Keratinocyte (primary cell): ENCODE data around the gene CAPN11. TPM values are rescaled to one million over a fixed set of nuclear protein-coding genes. Genes with fewer than 3 reads are reported as not detected.

Experiments used
- DNase-seq: peaks from one replicate; pipeline ENCODE4 v3.0.0-alpha.2; 2011; ENCODE audit warnings: low read depth, missing footprints, low spot score
- FAIRE-seq: peaks from 2 replicates; lab custom pipeline; 2011; peaks lifted over from hg19 to GRCh38; lab: Jason Lieb, UNC
- H2AFZ ChIP-seq: 2 replicates; pipeline ENCODE4 v1.6.0; 2012; ENCODE audit warnings: low read length, control low read depth, inconsistent platforms; ENCODE audit not compliant: control insufficient read depth
- H3K27ac ChIP-seq: 2 replicates; pipeline ENCODE4 v1.5.1; 2011; ENCODE audit warnings: low read length; ENCODE audit not compliant: control insufficient read depth, insufficient read depth
- H3K27me3 ChIP-seq: 3 replicates; pipeline ENCODE4 v1.6.0; 2011; ENCODE audit warnings: low read length; ENCODE audit not compliant: control insufficient read depth, insufficient read depth; ENCODE audit errors: extremely low read depth
- H3K36me3 ChIP-seq, 2 experiments: 2 replicates in 1 of 2; 3 replicates in 1 of 2; pipeline ENCODE4 v1.5.1; 2011; ENCODE audit warnings: low read length in 2 of 2, mild to moderate bottlenecking in 1 of 2; ENCODE audit not compliant: control insufficient read depth in 2 of 2, insufficient read depth in 2 of 2; ENCODE audit errors: extremely low read depth in 1 of 2
- H3K4me1 ChIP-seq: 3 replicates; pipeline ENCODE4 v1.5.1; 2011; ENCODE audit warnings: low read length; ENCODE audit not compliant: control insufficient read depth, insufficient read depth; ENCODE audit errors: extremely low read depth
- H3K4me2 ChIP-seq: 3 replicates; pipeline ENCODE4 v1.6.0; 2011; ENCODE audit warnings: low read depth, low read length; ENCODE audit not compliant: control insufficient read depth, insufficient read depth; ENCODE audit errors: extremely low read depth
- H3K4me3 ChIP-seq, 3 experiments: fragments of 200-600 bp in 1 of 3; sonication (generic) in 1 of 3; 2 replicates in 2 of 3; 3 replicates in 1 of 3; pipeline ENCODE4 v1.5.1; 2011 to 2016; ENCODE audit warnings: low read length in 3 of 3, mild to moderate bottlenecking in 3 of 3, control low read depth in 2 of 3, inconsistent platforms in 1 of 3, low read depth in 1 of 3, mixed read lengths in 1 of 3, mixed run types in 1 of 3, moderate library complexity in 1 of 3; ENCODE audit not compliant: control insufficient read depth in 2 of 3, insufficient read depth in 2 of 3; ENCODE audit errors: extremely low read depth in 1 of 3
- H3K79me2 ChIP-seq: 2 replicates; pipeline ENCODE4 v1.6.0; 2012; ENCODE audit warnings: low read length; ENCODE audit not compliant: control insufficient read depth, insufficient read depth
- H3K9ac ChIP-seq: 3 replicates; pipeline ENCODE4 v1.6.0; 2011; ENCODE audit warnings: low read length; ENCODE audit not compliant: control insufficient read depth, insufficient read depth; ENCODE audit errors: extremely low read depth
- H3K9me1 ChIP-seq: 3 replicates; pipeline ENCODE4 v1.6.0; 2011; ENCODE audit warnings: low read length; ENCODE audit not compliant: control insufficient read depth, insufficient read depth; ENCODE audit errors: extremely low read depth
- H3K9me3 ChIP-seq: 2 replicates; pipeline ENCODE4 v1.5.1; 2012; ENCODE audit warnings: low read depth, low read length; ENCODE audit not compliant: control insufficient read depth
- H4K20me1 ChIP-seq: 3 replicates; pipeline ENCODE4 v1.6.0; 2011; ENCODE audit warnings: low read length; ENCODE audit not compliant: control insufficient read depth, insufficient read depth; ENCODE audit errors: extremely low read depth
- CTCF ChIP-seq, 3 experiments: IDR thresholded peaks in 1 of 3; conservative IDR thresholded peaks in 1 of 3; optimal IDR thresholded peaks in 1 of 3; 2 replicates in 2 of 3; 3 replicates in 1 of 3; pipeline versions ENCODE3 to v1.5.1; 2011; ENCODE audit warnings: low read length in 3 of 3, mild to moderate bottlenecking in 3 of 3, moderate library complexity in 2 of 3, control low read depth in 1 of 3, inconsistent platforms in 1 of 3; ENCODE audit not compliant: insufficient read depth in 2 of 3; ENCODE audit errors: extremely low read depth in 1 of 3
- EZH2 ChIP-seq: IDR thresholded peaks from one replicate; pipeline ENCODE4 v1.6.1; 2012; ENCODE audit warnings: inconsistent platforms, mild to moderate bottlenecking, low read length, moderate library complexity
- dilution Hi-C: fragments of 300-500 bp; cut with MboI; formaldehyde crosslinking; loops from one replicate; pipeline ENCODE4 v1.7.0; 2020; ENCODE audit warnings: low sequenced_read_pairs; ENCODE audit not compliant: extremely low pct_ligation_motif_present
- polyA plus RNA-seq, 5 experiments: library from polyadenylated mRNA; depleted of rRNA in 3 of 5; stranded (reverse) in 3 of 5; stranded (forward) in 1 of 5; unstranded in 1 of 5; fragments of >200 nt; gene quantifications; 1 replicate in 1 of 5; 2 replicates in 3 of 5; 3 replicates in 1 of 5; pipeline versions ENCODE4 v1.2.1 to v1.2.3, GENCODE V29; 2011 to 2012; ENCODE audit warnings: missing spikeins in 2 of 5, low read depth in 1 of 5, low replicate concordance in 1 of 5

Gene CAPN11
- polyA plus RNA-seq, 1 donor (not counting 4 experiments of a cell fraction or from before 2014, with no cell fraction given) = not detected

GRCh38 chr6:44226368-44227147 is 67.9 kb downstream of the CAPN11 start:
- Histone ChIP-seq H3K9me3 (no peaks in the 10 kb centered on the region), H3K4me2 (peak overlapping the region; percentile 52), H3K27ac (no peak overlapping the region), H3K4me3 (no peak overlapping the region), H3K9ac (peak overlapping the region; percentile 6), H3K79me2 (peaks cover 22% of the 10 kb centered on the region), H3K4me1 (peaks cover 41% of the 10 kb centered on the region), H3K9me1 (no peaks in the 10 kb centered on the region), H3K27me3 (no peaks in the 10 kb centered on the region), H2AFZ (no peak overlapping the region), H4K20me1 (no peaks in the 10 kb centered on the region), H3K36me3 (peaks cover 14 to 19% of the 10 kb centered on the region in 2 experiments)
- DNase-seq = no peak
- dilution Hi-C loops = no loop called here
- FAIRE-seq = no peak
- TF ChIP-seq CTCF (optimal IDR thresholded peaks at IDR 0.05 in 1 of 3, IDR thresholded peaks at IDR 0.05 in 1 of 3, conservative IDR thresholded peaks at IDR 0.05 in 1 of 3; ENCODE audit: extremely low read depth in 1 of 3, insufficient read depth in 2 of 3, low read length in 3 of 3) (no peak), EZH2 (no peak)

GRCh38 chr6:44227148-44227793 is 68.7 kb downstream of the CAPN11 start:
- H3K4me1 ChIP-seq = peaks cover 37% of the 10 kb centered on the region
- H3K36me3 ChIP-seq = peaks cover 14 to 23% of the 10 kb centered on the region in 2 experiments
- DNase-seq = no peak
- dilution Hi-C loops = no loop called here
- H3K4me2 ChIP-seq = peak overlapping the region; percentile 52
- TF ChIP-seq CTCF (optimal IDR thresholded peaks at IDR 0.05 in 1 of 3, IDR thresholded peaks at IDR 0.05 in 1 of 3, conservative IDR thresholded peaks at IDR 0.05 in 1 of 3; ENCODE audit: extremely low read depth in 1 of 3, insufficient read depth in 2 of 3, low read length in 3 of 3) (no peak), EZH2 (no peak)
- H3K27ac ChIP-seq = no peak overlapping the region
- H3K9me3 ChIP-seq = no peaks in the 10 kb centered on the region
- no peaks in the 10 kb centered on the region for H4K20me1 ChIP-seq
- H3K9ac ChIP-seq = peak overlapping the region; percentile 6
- no peaks in the 10 kb centered on the region for H3K27me3 ChIP-seq
- peaks cover 22% of the 10 kb centered on the region for H3K79me2 ChIP-seq
- FAIRE-seq = no peak
- no peak overlapping the region for H3K4me3 ChIP-seq
- no peak overlapping the region for H2AFZ ChIP-seq
- H3K9me1 ChIP-seq = no peaks in the 10 kb centered on the region
